Sigmoid colon (tissue), 3 donors: Measurements from ENCODE around the gene IFIT1B.

Experiments used
- CTCF ChIP-seq, 4 experiments: fragments of 450-650 bp in 3 of 4; fragments of 200-600 bp in 1 of 4; IDR thresholded peaks; one replicate each; pipeline ENCODE4 v1.5.1; 2016 to 2019; ENCODE audit warnings: antibody characterized with exemption in 4 of 4, mild to moderate bottlenecking in 3 of 4, moderate library complexity in 2 of 4
- POLR2A ChIP-seq, 2 donors: fragments of 450-650 bp; IDR thresholded peaks; one replicate each; pipeline ENCODE4 v1.6.1; 2016; ENCODE audit warnings: antibody characterized with exemption in 2 of 2, mild to moderate bottlenecking in 2 of 2, moderate library complexity in 2 of 2

GRCh38 chr10:89343089-89343767 is 34.6 kb upstream of the IFIT1B start:
- TF ChIP-seq CTCF (IDR thresholded peaks at IDR 0.05) (no peak), POLR2A (IDR thresholded peaks at IDR 0.05) (no peak)
